Calu3 (cell line): ENCODE results near the gene TBC1D22B. TPM values are rescaled to one million over a fixed set of nuclear protein-coding genes. Genes with fewer than 3 reads are reported as not detected.

ENCODE experiments used
- BruUV-seq: library from RNA; stranded (reverse); fragments of 400-500 nt; replicated peaks from 2 replicates; lab custom pipeline; 2021; lab: Mats Ljungman, UMichigan
- CTCF ChIA-PET: fragments of 300-600 bp; sonication (Branson Sonifier 250); formaldehyde crosslinking; loops from one replicate; lab custom pipeline; 2022; ENCODE audit warnings: antibody characterized with exemption; lab: Charles Lee
- DNase-seq: peaks from one replicate; pipeline ENCODE4 v3.0.0; 2022
- H3K27ac Mint-ChIP-seq: one replicate; pipeline ENCODE4 v1.8.0; 2022; ENCODE audit warnings: mixed read lengths; ENCODE audit not compliant: unreplicated experiment
- H3K27me3 Mint-ChIP-seq: one replicate; pipeline ENCODE4 v1.8.0; 2022; ENCODE audit warnings: mixed read lengths; ENCODE audit not compliant: unreplicated experiment
- H3K36me3 Mint-ChIP-seq: one replicate; pipeline ENCODE4 v1.8.0; 2022; ENCODE audit warnings: mild to moderate bottlenecking, moderate library complexity, mixed read lengths; ENCODE audit not compliant: insufficient read depth, unreplicated experiment
- H3K4me1 Mint-ChIP-seq: one replicate; pipeline ENCODE4 v1.8.0; 2022; ENCODE audit warnings: mild to moderate bottlenecking, low read depth, mixed read lengths; ENCODE audit not compliant: unreplicated experiment
- H3K4me3 Mint-ChIP-seq: one replicate; pipeline ENCODE4 v1.8.0; 2022; ENCODE audit warnings: mild to moderate bottlenecking, low read depth, moderate library complexity, mixed read lengths; ENCODE audit not compliant: unreplicated experiment
- H3K9me3 Mint-ChIP-seq: one replicate; pipeline ENCODE4 v1.8.0; 2022; ENCODE audit warnings: low read depth, mixed read lengths; ENCODE audit not compliant: unreplicated experiment
- CTCF ChIP-seq: fragments of 200-600 bp; IDR thresholded peaks from one replicate; pipeline ENCODE4 v1.8.0; 2022; ENCODE audit warnings: antibody characterized with exemption; ENCODE audit not compliant: unreplicated experiment
- intact Hi-C: fragments of 100-400 bp; cut with micrococcal nuclease; formaldehyde crosslinking; loops from one replicate; pipeline ENCODE4 v1.10.0; 2022; ENCODE audit not compliant: unreplicated experiment
- total RNA-seq: library from RNA; stranded (reverse); gene quantifications from 2 replicates; pipeline ENCODE4 v1.2.3, GENCODE V29; 2022

Gene TBC1D22B
- total RNA-seq, 1 experiment from 2014 or later: 14.6 TPM

GRCh38 chr6:37376078-37376743 lies 118.6 kb downstream of the TBC1D22B start:
- CTCF ChIA-PET: interaction anchor here (0.6 to 0.7 kb wide), 2 partner anchors 24 to 246 kb away, joined by 8 to 9 read pairs; no protein-coding TSS in a partner anchor
- no TSS peak for BruUV-seq

GRCh38 chr6:37381579-37381978 lies 124.0 kb downstream of the TBC1D22B start:
- H3K4me1 Mint-ChIP-seq: no peaks in the 10 kb centered on the region
- no peaks in the 10 kb centered on the region for H3K9me3 Mint-ChIP-seq
- peak; percentile 70 for TF ChIP-seq CTCF
- no TSS peak for BruUV-seq
- DNase-seq: peak; percentile 63
- CTCF ChIA-PET: no interaction called here
- H3K4me3 Mint-ChIP-seq: no peak overlapping the region
- H3K36me3 Mint-ChIP-seq: no peaks in the 10 kb centered on the region
- intact Hi-C loops: loop anchor here (5.0 kb wide), 1 partner anchor 51 kb away; the partner anchor contains the start of gene CMTR1
- H3K27ac Mint-ChIP-seq: no peak overlapping the region
- H3K27me3 Mint-ChIP-seq: no peaks in the 10 kb centered on the region

More at GRCh38 chr6:37376078-37376743, 118.6 kb downstream of the TBC1D22B start:
- H3K4me3 Mint-ChIP-seq: no peak overlapping the region
- no peaks in the 10 kb centered on the region for H3K27me3 Mint-ChIP-seq
- H3K36me3 Mint-ChIP-seq: peaks cover 4% of the 10 kb centered on the region
- no peaks in the 10 kb centered on the region for H3K9me3 Mint-ChIP-seq
- intact Hi-C loops: loop anchor here (10.0 kb wide), 1 partner anchor 189 kb away; no protein-coding TSS in a partner anchor
- no peak overlapping the region for H3K27ac Mint-ChIP-seq
- TF ChIP-seq CTCF: no peak
- H3K4me1 Mint-ChIP-seq: no peaks in the 10 kb centered on the region
- no peak for DNase-seq

Other genes starting within 250 kb of the TBC1D22B start
- 18.6 and 19.1 TPM in 2 replicates for gene PIM1, start 87.6 kb upstream of the TBC1D22B start, total RNA-seq
- gene TMEM217, start 372 bp downstream of the TBC1D22B start, total RNA-seq: 0.99 and 1.5 TPM in 2 replicates
- gene RNF8, start 96.2 kb downstream of the TBC1D22B start, total RNA-seq: 16.8 and 17.1 TPM in 2 replicates
- 50.3 and 62.5 TPM in 2 replicates for gene CMTR1, start 175.4 kb downstream of the TBC1D22B start, total RNA-seq
- gene CCDC167, start 242.1 kb downstream of the TBC1D22B start, total RNA-seq: 30.1 and 40.2 TPM in 2 replicates